Measurements from ENCODE around the gene FUT1.

DNA sequence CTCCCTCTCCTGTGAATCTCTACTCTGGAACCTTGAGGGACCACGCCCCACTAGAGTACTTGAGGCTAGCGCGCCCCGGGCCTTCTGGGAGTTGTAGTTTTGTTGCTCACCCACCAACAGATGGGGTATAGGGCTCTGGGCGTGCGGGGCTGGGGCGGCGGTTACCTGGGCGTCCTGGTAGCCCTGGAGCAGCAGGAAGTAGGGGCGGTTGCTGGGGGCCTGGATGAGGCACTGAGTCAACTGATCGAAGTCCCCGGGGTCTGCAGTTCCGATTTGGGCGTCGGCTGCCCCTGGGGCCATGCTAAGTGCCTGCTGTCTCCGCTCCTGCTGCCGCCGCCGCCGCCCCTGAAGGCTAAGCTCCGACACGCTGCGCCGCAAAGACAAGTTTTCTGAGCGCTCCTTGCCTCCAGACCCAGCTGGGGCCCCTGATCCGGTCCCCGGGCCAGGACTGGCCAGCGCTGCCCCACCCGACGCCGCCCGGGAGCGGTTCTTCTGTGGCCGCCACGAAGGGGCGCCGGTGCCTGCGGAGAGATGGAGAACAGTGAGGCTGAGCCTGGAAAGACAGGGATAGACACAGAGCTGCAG lies 17.3 kb downstream of the FUT1 start:
- TF ChIP-seq, protein P1, sequence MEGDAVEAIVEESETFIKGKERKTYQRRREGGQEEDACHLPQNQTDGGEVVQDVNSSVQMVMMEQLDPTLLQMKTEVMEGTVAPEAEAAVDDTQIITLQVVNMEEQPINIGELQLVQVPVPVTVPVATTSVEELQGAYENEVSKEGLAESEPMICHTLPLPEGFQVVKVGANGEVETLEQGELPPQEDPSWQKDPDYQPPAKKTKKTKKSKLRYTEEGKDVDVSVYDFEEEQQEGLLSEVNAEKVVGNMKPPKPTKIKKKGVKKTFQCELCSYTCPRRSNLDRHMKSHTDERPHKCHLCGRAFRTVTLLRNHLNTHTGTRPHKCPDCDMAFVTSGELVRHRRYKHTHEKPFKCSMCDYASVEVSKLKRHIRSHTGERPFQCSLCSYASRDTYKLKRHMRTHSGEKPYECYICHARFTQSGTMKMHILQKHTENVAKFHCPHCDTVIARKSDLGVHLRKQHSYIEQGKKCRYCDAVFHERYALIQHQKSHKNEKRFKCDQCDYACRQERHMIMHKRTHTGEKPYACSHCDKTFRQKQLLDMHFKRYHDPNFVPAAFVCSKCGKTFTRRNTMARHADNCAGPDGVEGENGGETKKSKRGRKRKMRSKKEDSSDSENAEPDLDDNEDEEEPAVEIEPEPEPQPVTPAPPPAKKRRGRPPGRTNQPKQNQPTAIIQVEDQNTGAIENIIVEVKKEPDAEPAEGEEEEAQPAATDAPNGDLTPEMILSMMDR (IDR thresholded peaks at IDR 0.05): no peak
- TF ChIP-seq EZH2phosphoT487 (IDR thresholded peaks at IDR 0.05): no peak

Measured in neural progenitor cell (in vitro differentiated cells).